HG03558 (cell line): ENCODE results near the gene PPP1R3G.
"Not testable (repeated sequence)": the region's sequence is repeated elsewhere in the genome, so short reads cannot be mapped to it uniquely, and the experiment has no call there.

Experiments used
- ATAC-seq: cut with Tn5 transposase; IDR thresholded peaks from one replicate; pipeline ENCODE4 v1.9.1; 2021; ENCODE audit warnings: moderate number of reproducible peaks; ENCODE audit not compliant: unreplicated experiment; ENCODE audit errors: extremely low read depth

PPP1R3G gene

GRCh38 chr6:5084781-5085647 lies at the start of gene PPP1R3G:
TSS of gene PPP1R3G (plus strand) at chr6:5085341. CDS start at chr6:5085486, 145 bp downstream.
- no peak for ATAC-seq

GRCh38 chr6:5036269-5036668 lies 48.9 kb upstream of the PPP1R3G start:
- ATAC-seq, result no peak

DNA sequence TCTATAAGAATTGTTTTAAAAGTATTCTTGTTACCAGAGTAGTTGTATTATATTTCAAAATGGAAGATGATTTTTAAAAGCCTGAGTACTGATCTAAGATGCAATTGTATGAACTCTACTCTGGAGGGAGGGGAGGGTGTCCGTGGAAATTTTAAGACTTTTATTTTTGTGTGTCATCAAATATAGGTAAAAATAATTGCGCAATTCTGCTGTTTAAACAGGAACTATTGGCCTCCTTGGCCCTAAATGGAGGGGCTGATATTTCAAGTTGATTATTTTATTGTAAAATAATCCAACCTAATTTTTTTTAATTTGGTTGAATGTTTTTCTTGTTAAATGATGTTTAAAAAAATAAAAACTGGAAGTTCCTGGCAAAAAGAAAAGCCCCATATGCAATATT lies 43.2 kb upstream of the PPP1R3G start:
- no peak for ATAC-seq

GRCh38 chr6:5042436-5042835 lies 42.7 kb upstream of the PPP1R3G start:
- ATAC-seq, result no peak

DNA sequence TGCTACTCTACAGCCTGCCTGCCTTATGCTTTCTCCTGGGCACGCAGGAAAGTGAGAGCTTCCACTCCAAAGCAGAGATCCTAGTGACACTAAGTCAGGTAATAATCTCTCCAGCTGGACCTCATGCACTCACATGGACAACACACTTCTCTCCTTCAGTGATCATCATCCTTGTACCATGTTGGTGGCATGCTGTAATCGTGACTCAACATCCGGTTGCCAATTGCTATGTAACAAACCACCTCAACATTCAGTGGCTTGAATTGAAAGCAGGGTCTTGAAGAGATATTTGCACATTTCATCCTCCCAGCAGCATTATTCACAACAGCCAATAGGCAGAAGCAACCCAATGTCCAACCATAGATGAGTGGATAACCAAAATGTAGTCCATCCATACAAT lies 40.3 kb upstream of the PPP1R3G start:
- ATAC-seq, result no peak

GRCh38 chr6:5045416-5045815 lies 39.7 kb upstream of the PPP1R3G start:
- ATAC-seq, result no peak

- ATAC-seq, result no peak
Measured at GRCh38 chr6:5046430-5046829, 38.7 kb upstream of the PPP1R3G start.

DNA sequence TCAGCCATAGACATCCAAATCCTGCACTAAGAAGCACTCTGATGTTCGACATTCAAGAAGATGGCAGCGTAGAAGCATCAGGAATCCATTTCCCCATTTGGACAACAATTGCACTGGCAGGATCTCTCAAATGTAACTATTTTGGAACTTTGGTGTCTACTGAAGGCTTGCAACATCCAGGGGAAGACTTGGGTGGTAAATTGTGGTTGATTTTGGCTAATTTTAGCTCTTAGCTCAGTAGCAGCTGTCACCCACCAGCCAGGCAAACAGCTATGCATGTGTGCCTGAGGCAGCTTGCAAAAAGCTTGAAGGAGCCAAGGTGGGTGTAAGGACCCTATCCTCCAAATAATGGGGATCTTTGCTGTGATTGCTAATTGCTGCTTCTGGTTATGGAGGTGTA lies 35.1 kb upstream of the PPP1R3G start:
- no peak for ATAC-seq

GRCh38 chr6:5051394-5051793 lies 33.7 kb upstream of the PPP1R3G start:
- ATAC-seq, result no peak

- no peak for ATAC-seq
Measured at GRCh38 chr6:5053038-5053437, 32.1 kb upstream of the PPP1R3G start.

- ATAC-seq, result no peak
Measured at GRCh38 chr6:5053864-5054244, 31.3 kb upstream of the PPP1R3G start.

DNA sequence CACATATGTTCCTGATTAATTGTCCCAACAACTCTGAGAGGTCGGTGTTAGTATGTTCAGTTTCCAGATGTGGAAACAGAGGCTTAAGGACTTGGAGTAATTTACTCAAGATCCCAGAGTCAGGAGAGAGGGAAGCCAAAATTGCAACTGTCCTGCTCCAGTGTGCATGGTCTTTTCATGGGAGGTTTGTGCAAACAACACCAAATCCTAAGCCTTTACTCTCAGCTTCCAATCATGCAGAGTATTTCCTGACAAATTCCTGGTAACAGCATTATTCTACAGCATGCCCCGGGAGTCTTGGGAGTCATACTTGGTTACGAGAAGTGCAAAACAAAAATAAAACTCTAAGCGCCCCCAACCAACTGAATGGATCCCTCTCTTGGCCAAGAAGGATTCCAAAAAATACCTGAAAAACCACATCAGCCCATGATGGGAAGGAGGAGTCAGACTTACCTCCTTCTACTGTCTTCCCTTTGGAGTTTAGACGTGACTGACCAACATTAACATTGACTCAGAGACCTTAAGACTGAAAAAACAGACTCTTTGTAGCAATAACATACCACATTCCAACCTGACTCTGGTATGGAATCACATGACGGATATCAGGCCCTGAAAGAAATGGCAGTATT lies 30.8 kb upstream of the PPP1R3G start:
- no peak for ATAC-seq

GRCh38 chr6:5055118-5055517 lies 30.0 kb upstream of the PPP1R3G start:
- no peak for ATAC-seq

GRCh38 chr6:5058254-5058653 lies 26.9 kb upstream of the PPP1R3G start:
- no peak for ATAC-seq

DNA sequence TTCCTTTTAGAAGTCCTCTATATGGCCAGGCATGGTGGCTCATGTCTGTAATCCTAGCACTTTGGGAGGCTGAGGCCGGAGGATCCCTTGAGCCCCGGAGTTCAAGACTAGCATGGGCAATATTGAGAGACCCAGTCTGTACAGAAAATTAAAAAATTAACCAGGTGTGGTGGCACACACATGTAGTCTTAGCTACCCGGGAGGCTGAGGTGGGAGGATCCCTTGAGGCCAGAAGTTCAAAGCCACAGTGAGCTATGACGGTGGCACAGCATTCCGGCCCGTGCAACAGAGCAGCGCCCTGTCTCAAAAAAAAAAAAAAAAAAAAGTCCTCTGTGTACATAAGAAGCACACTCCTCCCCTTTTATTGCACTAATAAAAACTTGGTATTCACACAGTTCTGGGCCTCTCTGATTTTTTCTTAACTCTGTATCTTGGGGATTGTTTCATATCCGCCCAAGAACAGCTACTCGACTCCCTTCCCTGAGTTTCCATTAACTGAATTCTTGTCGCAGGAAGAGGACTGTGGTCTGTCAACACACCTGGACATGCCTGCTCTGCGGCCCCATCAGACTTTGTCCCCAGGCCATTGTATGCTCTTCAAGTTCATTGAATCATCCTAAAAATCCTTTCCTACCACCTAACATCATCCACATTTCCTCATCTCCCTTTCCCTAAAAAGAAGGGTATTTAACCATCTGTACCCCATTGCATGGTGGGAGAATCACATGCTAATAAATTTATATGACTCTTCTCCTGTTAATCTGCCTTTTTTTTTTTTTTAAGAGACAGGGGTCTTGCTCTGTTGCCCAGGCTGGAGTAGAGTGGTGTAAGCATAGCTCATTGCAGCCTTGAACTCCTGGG lies 25.9 kb upstream of the PPP1R3G start:
- ATAC-seq, result no peak

DNA sequence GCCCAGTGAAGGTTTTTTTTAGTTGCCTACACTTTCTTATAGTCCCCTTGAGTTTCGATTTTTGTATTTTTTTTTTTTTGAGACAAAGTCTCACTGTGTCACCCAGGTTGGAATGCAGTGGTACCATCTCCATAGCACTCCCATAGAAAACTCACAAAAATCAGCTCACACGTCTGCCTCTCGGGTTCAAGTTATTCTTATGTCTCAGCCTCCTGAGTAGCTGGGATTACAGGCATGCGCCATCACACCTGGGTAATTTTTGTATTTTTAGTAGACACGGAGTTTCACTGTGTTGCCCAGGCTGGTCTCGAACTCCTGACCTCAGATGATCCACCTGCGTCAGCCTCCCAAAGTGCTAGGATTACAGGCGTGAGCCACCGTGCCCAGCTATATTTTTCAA lies 24.7 kb upstream of the PPP1R3G start:
- ATAC-seq, result not testable (repeated sequence)

DNA sequence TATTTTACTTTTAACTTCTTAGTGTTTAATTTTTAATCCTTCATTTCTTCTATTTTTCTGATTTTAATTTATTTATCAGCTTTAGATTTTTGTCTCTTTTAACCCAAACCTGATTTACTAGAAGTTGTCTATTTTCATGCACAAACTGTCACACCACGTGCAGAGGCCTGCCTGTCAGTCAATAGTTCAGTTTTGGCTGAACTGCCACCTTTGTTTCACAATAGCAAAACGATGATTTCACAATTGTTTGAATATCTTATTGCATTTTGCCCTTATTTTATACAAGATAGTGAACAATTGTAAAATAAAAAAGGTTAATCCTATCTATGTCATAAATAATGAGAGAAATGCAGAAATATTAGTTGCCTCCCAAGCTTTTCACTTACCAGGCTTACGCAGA lies 24.0 kb upstream of the PPP1R3G start:
- no peak for ATAC-seq

- ATAC-seq, result no peak
Measured at GRCh38 chr6:5063617-5064016, 21.5 kb upstream of the PPP1R3G start.

- ATAC-seq, result no peak
Measured at GRCh38 chr6:5066456-5067093, 18.6 kb upstream of the PPP1R3G start.

DNA sequence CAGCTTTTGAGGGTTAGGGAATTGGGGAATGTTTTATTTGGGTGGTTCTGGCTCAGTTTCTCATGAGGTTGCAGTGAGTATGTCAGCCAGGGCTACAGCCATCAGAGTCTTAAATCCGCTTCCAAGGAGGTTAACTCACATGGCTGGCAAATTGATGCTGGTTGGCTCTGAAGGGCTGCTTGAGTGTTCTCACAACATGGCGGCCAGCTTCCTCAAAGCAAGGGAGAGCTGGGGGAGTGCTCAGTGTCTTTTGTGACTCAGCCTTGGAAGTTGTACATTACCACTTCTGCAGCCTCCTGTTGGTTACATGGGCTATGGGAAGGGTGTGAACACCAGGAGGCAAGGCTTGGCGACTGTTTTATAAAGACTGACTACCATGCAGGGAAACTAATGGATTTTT lies 17.8 kb upstream of the PPP1R3G start:
- ATAC-seq, result no peak
